Suppressor macrophage (primary cell): ENCODE data around the gene MAMDC4.

Experiments used
- DNase-seq, 4 experiments: peaks; one replicate each; pipeline ENCODE4 v3.0.0-alpha.2; 2020 to 2022

Gene MAMDC4

GRCh38 chr9:136849960-136850865 lies 1.9 kb upstream of the MAMDC4 start:
- no peak for DNase-seq

GRCh38 chr9:136850866-136851775 lies 1.0 kb upstream of the MAMDC4 start:
- peak in 1 of 4 experiments; percentile 1 for DNase-seq

- DNase-seq: peak in 1 of 4 experiments; percentile 1
Measured at GRCh38 chr9:136852664-136853595, 784 bp downstream of the MAMDC4 start.

GRCh38 chr9:136853596-136854112 lies 1.5 kb downstream of the MAMDC4 start:
- DNase-seq: peak in 1 of 4 experiments; percentile 2

GRCh38 chr9:136854113-136854841 lies 2.1 kb downstream of the MAMDC4 start:
- DNase-seq: peak in 1 of 4 experiments; percentile 1

GRCh38 chr9:136854842-136855460 lies 2.8 kb downstream of the MAMDC4 start:
- peak in 1 of 4 experiments; percentile 0 for DNase-seq

- DNase-seq: no peak
Measured at GRCh38 chr9:136855461-136856078, 3.4 kb downstream of the MAMDC4 start.

- no peak for DNase-seq
Measured at GRCh38 chr9:136856079-136856476, 3.9 kb downstream of the MAMDC4 start.

GRCh38 chr9:136856541-136857141 lies 4.5 kb downstream of the MAMDC4 start:
- DNase-seq: no peak

GRCh38 chr9:136857166-136857565 lies 5.0 kb downstream of the MAMDC4 start:
- DNase-seq: no peak

- no peak for DNase-seq
Measured at GRCh38 chr9:136857581-136858412, 5.7 kb downstream of the MAMDC4 start.

GRCh38 chr9:136858452-136858843 lies 6.3 kb downstream of the MAMDC4 start:
- no peak for DNase-seq

- DNase-seq: no peak
Measured at GRCh38 chr9:136858844-136859757, 7.0 kb downstream of the MAMDC4 start.

- peak in 1 of 4 experiments; percentile 1 for DNase-seq
Measured at GRCh38 chr9:136860529-136860928, 8.4 kb downstream of the MAMDC4 start.

GRCh38 chr9:136860933-136861873 lies 9.1 kb downstream of the MAMDC4 start:
- DNase-seq: no peak

GRCh38 chr9:136861874-136862457 lies 9.8 kb downstream of the MAMDC4 start:
- DNase-seq: no peak
